ENCODE data around the gene DCUN1D3. TPM values are rescaled to one million over a fixed set of nuclear protein-coding genes. Genes with fewer than 3 reads are reported as not detected.
"Not testable (repeated sequence)": the region's sequence is repeated elsewhere in the genome, so short reads cannot be mapped to it uniquely, and the experiment has no call there.

The DCUN1D3 gene
- total RNA-seq, 1 experiment from 2014 or later, result 17.7 TPM

DNA sequence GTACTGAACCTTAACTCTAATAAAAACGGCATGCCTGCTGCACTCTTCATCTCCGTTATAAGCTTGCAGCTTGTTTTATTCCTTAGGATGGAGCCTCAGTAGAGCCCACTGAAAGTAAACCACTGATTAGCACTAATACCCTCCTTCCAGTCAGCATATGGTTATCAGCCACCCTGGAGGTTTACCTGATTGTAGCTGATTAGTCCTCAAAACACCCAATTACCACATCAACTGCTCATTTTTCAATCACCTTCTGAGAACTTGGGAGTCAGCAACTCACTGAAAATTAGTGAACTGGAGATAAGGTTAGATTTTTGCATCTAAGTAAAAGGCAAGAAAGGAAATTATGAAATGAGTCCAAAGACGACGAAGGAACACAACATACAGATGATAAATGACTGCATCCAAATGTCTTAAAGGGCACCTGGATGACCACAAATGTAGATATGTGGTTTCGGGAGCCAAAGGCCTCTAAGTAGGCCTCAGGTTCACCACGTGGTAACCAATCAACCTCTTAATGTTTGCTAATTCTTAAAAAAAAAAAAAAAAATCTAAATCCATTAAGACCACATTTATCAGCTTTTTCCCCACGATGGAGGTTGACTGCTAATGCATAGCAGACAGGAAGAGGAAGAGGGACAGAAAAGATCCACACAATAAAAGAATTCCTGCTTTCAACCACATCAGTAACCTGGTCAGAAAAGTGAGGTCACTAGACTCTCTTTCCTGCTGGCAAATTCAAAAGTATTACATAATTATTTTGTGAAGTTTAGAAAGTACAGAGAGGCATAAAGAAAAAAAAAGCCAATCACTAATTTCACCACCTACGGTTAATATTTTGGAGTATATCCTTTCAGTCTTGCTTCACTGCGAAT, 28.0 kb downstream of the DCUN1D3 start:
- H3K27me3 ChIP-seq (replicated peaks), result no peaks in the 10 kb centered on the region
- DNase-seq (ENCODE audit: low read depth in 1 of 2, low spot score in 2 of 2), result no peak
- H3K27ac ChIP-seq, result no peak overlapping the region
- H3K4me1 ChIP-seq (replicated peaks), result peaks cover 28% of the 10 kb centered on the region
- no peak overlapping the region for H3K4me3 ChIP-seq
- no peaks in the 10 kb centered on the region for H3K36me3 ChIP-seq
- H3K9me3 ChIP-seq (replicated peaks), result no peaks in the 10 kb centered on the region

DNA sequence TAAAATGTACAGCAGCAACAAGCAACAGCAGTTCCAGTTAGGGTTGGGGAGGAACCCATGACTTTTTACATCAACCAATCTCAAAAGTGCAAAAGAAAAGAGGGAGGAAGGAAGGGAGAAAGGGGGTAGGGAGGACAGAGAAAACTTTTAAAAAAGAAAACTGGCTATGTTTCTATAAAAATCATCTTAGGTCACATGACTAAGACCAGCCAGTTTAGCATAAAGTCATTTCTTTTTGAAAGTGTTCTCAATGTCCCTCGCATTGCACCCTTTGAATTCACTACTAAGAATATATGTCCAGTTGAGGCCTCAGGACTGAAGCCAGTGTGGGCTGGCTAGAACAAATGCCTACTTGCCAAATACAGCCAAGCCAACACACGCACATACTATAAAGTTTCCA, 28.9 kb downstream of the DCUN1D3 start:
- no peak for DNase-seq (ENCODE audit: low read depth in 1 of 2, low spot score in 2 of 2)
- no peaks in the 10 kb centered on the region for H3K27me3 ChIP-seq (replicated peaks)
- H3K9me3 ChIP-seq (replicated peaks), result no peaks in the 10 kb centered on the region
- no peak overlapping the region for H3K27ac ChIP-seq
- no peak overlapping the region for H3K4me3 ChIP-seq
- no peaks in the 10 kb centered on the region for H3K36me3 ChIP-seq
- H3K4me1 ChIP-seq (replicated peaks), result peaks cover 37% of the 10 kb centered on the region

GRCh38 chr16:20870122-20870820, 29.9 kb downstream of the DCUN1D3 start:
- no peak overlapping the region for H3K4me3 ChIP-seq
- no peak overlapping the region for H3K27ac ChIP-seq
- H3K27me3 ChIP-seq (replicated peaks), result no peaks in the 10 kb centered on the region
- H3K4me1 ChIP-seq (replicated peaks), result peaks cover 44% of the 10 kb centered on the region
- DNase-seq (ENCODE audit: low read depth in 1 of 2, low spot score in 2 of 2), result no peak
- H3K36me3 ChIP-seq, result no peaks in the 10 kb centered on the region
- no peaks in the 10 kb centered on the region for H3K9me3 ChIP-seq (replicated peaks)

DNA sequence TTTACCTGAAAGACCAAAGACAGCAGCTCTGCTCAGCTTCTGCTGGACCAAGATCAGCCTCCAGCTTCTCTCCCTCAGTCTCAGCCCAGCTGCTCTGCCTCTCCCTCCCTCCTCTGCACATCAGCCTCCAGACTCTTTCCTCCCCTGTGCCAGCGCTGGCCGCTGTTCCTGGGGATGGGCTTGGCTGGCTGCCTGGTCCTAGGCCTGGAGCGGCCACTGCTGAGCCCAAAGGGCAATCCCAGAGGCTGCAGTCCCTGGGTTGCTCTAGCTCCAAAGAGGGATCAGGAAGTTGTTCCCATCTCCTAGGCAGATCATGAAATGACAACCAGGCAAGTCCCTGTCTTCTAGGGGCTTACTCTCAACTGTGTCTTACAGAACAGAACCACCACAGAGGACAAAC, 31.3 kb downstream of the DCUN1D3 start:
- H3K4me1 ChIP-seq (replicated peaks), result peaks cover 36% of the 10 kb centered on the region
- H3K4me3 ChIP-seq, result no peak overlapping the region
- peak; percentile 20 to 55 for DNase-seq (ENCODE audit: low read depth in 1 of 2, low spot score in 2 of 2)
- no peak overlapping the region for H3K27ac ChIP-seq
- H3K27me3 ChIP-seq (replicated peaks), result no peaks in the 10 kb centered on the region
- no peaks in the 10 kb centered on the region for H3K9me3 ChIP-seq (replicated peaks)
- H3K36me3 ChIP-seq, result peaks cover 3% of the 10 kb centered on the region

GRCh38 chr16:20867585-20867984, 32.6 kb downstream of the DCUN1D3 start:
- Histone ChIP-seq H3K4me1 (replicated peaks) (peaks cover 27% of the 10 kb centered on the region), H3K27ac (no peak overlapping the region), H3K36me3 (peaks cover 7% of the 10 kb centered on the region), H3K9me3 (replicated peaks) (no peaks in the 10 kb centered on the region), H3K27me3 (replicated peaks) (no peaks in the 10 kb centered on the region), H3K4me3 (no peak overlapping the region)
- DNase-seq (ENCODE audit: low read depth in 1 of 2, low spot score in 2 of 2), result no peak

- no peaks in the 10 kb centered on the region for H3K27me3 ChIP-seq (replicated peaks)
- no peak overlapping the region; the same call in 1 of the 2 replicates for H3K27ac ChIP-seq
- no peaks in the 10 kb centered on the region for H3K9me3 ChIP-seq (replicated peaks)
- no peak overlapping the region for H3K4me3 ChIP-seq
- H3K36me3 ChIP-seq, result peaks cover 13% of the 10 kb centered on the region
- DNase-seq (ENCODE audit: low read depth in 1 of 2, low spot score in 2 of 2), result no peak
- H3K4me1 ChIP-seq (replicated peaks), result peaks cover 27% of the 10 kb centered on the region
Observed at GRCh38 chr16:20866801-20867200, 33.4 kb downstream of the DCUN1D3 start.

- no peaks in the 10 kb centered on the region for H3K27me3 ChIP-seq (replicated peaks)
- H3K36me3 ChIP-seq, result peaks cover 16% of the 10 kb centered on the region
- H3K9me3 ChIP-seq (replicated peaks), result no peaks in the 10 kb centered on the region
- peaks cover 27% of the 10 kb centered on the region for H3K4me1 ChIP-seq (replicated peaks)
- H3K4me3 ChIP-seq, result no peak overlapping the region
- DNase-seq (ENCODE audit: low read depth in 1 of 2, low spot score in 2 of 2), result peak; percentile 81 to 89
- H3K27ac ChIP-seq, result peak overlapping the region; percentile 78
Observed at GRCh38 chr16:20866145-20866772, 33.9 kb downstream of the DCUN1D3 start.

- Histone ChIP-seq H3K4me1 (replicated peaks) (peaks cover 27% of the 10 kb centered on the region), H3K27me3 (replicated peaks) (no peaks in the 10 kb centered on the region), H3K4me3 (no peak overlapping the region), H3K9me3 (replicated peaks) (no peaks in the 10 kb centered on the region), H3K27ac (peak overlapping the region; percentile 78), H3K36me3 (peaks cover 20% of the 10 kb centered on the region)
- DNase-seq (ENCODE audit: low read depth in 1 of 2, low spot score in 2 of 2), result no peak
Observed at GRCh38 chr16:20865420-20866131, 34.6 kb downstream of the DCUN1D3 start.

GRCh38 chr16:20864376-20864775, 35.8 kb downstream of the DCUN1D3 start:
- H3K9me3 ChIP-seq (replicated peaks); H3K27ac ChIP-seq; H3K27me3 ChIP-seq (replicated peaks); DNase-seq (ENCODE audit: low read depth in 1 of 2, low spot score in 2 of 2); H3K4me3 ChIP-seq: not testable (repeated sequence)
- H3K4me1 ChIP-seq (replicated peaks), result peaks cover 27% of the 10 kb centered on the region
- peaks cover 31% of the 10 kb centered on the region for H3K36me3 ChIP-seq

- Histone ChIP-seq H3K4me1 (replicated peaks) (peaks cover 23% of the 10 kb centered on the region), H3K9me3 (replicated peaks) (no peaks in the 10 kb centered on the region), H3K27me3 (replicated peaks) (no peaks in the 10 kb centered on the region), H3K36me3 (peaks cover 31% of the 10 kb centered on the region), H3K4me3 (no peak overlapping the region), H3K27ac (no peak overlapping the region)
- no peak for DNase-seq (ENCODE audit: low read depth in 1 of 2, low spot score in 2 of 2)
Observed at GRCh38 chr16:20862162-20862960, 37.8 kb downstream of the DCUN1D3 start.

DNA sequence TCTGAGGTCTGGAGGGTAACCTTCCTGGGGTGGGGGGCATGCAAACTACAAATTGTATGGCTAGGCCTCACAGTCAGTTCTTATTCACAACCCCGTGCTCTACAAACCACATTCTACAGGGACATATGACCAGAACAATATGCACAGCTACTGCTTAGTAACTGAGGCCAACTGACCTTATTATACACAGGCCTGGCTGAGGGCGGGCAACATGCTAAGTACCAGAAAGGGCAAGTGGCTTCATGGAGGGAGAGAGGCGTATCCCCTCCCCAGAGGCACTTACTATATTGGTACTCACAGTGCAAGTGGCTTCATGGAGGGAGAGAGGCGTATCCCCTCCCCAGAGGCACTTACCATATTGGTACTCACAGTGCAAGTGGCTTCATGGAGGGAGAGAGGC, 39.2 kb downstream of the DCUN1D3 start:
- not testable (repeated sequence) for DNase-seq (ENCODE audit: low read depth in 1 of 2, low spot score in 2 of 2); H3K9me3 ChIP-seq (replicated peaks); H3K27ac ChIP-seq; H3K27me3 ChIP-seq (replicated peaks); H3K4me3 ChIP-seq
- peaks cover 12% of the 10 kb centered on the region for H3K4me1 ChIP-seq (replicated peaks)
- peaks cover 43% of the 10 kb centered on the region for H3K36me3 ChIP-seq

DNA sequence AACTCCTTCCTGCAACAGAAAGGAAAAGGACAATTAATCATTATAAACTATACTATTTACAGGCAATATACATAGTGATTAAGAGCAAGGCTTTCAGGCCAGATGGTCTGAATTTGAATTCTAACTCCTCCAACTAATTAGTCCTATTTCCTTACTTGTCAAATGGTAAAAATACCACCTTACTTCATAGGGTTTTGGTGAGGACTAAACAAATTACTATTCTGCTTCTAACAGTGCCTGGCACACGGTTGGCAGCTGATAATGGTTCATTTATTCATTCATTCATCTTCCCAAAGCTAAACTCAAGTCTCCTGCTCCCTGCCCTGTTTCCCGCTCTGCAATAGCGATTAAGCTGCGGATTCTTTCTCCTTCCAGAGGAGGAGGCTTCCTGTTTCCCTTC, 39.8 kb downstream of the DCUN1D3 start:
- no peak overlapping the region for H3K27ac ChIP-seq
- no peak overlapping the region for H3K4me3 ChIP-seq
- H3K36me3 ChIP-seq, result peaks cover 49% of the 10 kb centered on the region
- no peaks in the 10 kb centered on the region for H3K27me3 ChIP-seq (replicated peaks)
- no peaks in the 10 kb centered on the region for H3K9me3 ChIP-seq (replicated peaks)
- DNase-seq (ENCODE audit: low read depth in 1 of 2, low spot score in 2 of 2), result no peak
- peaks cover 6% of the 10 kb centered on the region for H3K4me1 ChIP-seq (replicated peaks)

DNA sequence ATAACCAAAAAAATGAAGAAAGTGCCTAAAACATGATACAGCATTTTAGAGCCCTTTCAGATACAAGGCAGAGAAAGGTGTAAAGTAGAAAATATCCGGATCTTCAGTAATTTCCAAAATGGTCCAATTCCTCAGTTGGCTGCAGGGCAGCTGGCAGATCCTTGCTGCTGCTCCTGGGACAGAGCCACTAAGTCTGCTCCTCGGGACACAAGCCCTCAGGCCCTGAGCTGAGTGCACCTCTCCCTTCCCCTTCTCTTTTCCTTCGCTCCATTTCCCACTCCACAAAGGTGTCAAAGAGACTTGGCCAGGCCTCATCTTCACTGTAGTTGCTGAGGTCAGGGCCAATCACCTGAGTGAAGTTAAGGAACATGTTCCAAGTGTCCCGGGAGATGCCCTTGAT, 40.5 kb downstream of the DCUN1D3 start:
- Histone ChIP-seq H3K4me3 (no peak overlapping the region), H3K36me3 (peaks cover 54% of the 10 kb centered on the region), H3K9me3 (replicated peaks) (no peaks in the 10 kb centered on the region), H3K4me1 (replicated peaks) (peaks cover 2% of the 10 kb centered on the region; the same call in 1 of the 2 replicates), H3K27me3 (replicated peaks) (no peaks in the 10 kb centered on the region), H3K27ac (no peak overlapping the region)
- DNase-seq (ENCODE audit: low read depth in 1 of 2, low spot score in 2 of 2), result no peak
